ENCODE data around the gene GPR32.
"Not testable (repeated sequence)": the region's sequence is repeated elsewhere in the genome, so short reads cannot be mapped to it uniquely, and the experiment has no call there.

The GPR32 gene

GRCh38 chr19:50770164-50770563, at the start of gene GPR32:
Gene GPR32 (plus strand): TSS chr19:50770464. CDS start chr19:50770601, 137 bp downstream.
- not testable (repeated sequence) for H3K36me3 ChIP-seq (ENCODE audit: control insufficient read depth, insufficient read depth, low read length, severe bottlenecking); DNase-seq (ENCODE audit: low read depth); H3K9me3 ChIP-seq (ENCODE audit: control insufficient read depth, low read length); H3K4me1 ChIP-seq (ENCODE audit: control insufficient read depth, insufficient read depth, low read length); H3K9ac ChIP-seq (ENCODE audit: low read length); H3K27me3 ChIP-seq (replicated peaks; ENCODE audit: control insufficient read depth, insufficient read depth, low read length); H3K4me3 ChIP-seq (ENCODE audit: low read length)

GRCh38 chr19:50720921-50721381, 49.3 kb upstream of the GPR32 start:
- H3K36me3 ChIP-seq (ENCODE audit: control insufficient read depth, insufficient read depth, low read length, severe bottlenecking), result no peaks in the 10 kb centered on the region
- H3K4me1 ChIP-seq (ENCODE audit: control insufficient read depth, insufficient read depth, low read length), result peaks cover 26% of the 10 kb centered on the region
- peaks cover 6% of the 10 kb centered on the region for H3K27me3 ChIP-seq (replicated peaks; ENCODE audit: control insufficient read depth, insufficient read depth, low read length)
- H3K4me3 ChIP-seq (ENCODE audit: low read length), result no peak overlapping the region
- no peaks in the 10 kb centered on the region for H3K9me3 ChIP-seq (ENCODE audit: control insufficient read depth, low read length)
- DNase-seq (ENCODE audit: low read depth), result peak; percentile 56
- no peak overlapping the region for H3K9ac ChIP-seq (ENCODE audit: low read length)

DNA sequence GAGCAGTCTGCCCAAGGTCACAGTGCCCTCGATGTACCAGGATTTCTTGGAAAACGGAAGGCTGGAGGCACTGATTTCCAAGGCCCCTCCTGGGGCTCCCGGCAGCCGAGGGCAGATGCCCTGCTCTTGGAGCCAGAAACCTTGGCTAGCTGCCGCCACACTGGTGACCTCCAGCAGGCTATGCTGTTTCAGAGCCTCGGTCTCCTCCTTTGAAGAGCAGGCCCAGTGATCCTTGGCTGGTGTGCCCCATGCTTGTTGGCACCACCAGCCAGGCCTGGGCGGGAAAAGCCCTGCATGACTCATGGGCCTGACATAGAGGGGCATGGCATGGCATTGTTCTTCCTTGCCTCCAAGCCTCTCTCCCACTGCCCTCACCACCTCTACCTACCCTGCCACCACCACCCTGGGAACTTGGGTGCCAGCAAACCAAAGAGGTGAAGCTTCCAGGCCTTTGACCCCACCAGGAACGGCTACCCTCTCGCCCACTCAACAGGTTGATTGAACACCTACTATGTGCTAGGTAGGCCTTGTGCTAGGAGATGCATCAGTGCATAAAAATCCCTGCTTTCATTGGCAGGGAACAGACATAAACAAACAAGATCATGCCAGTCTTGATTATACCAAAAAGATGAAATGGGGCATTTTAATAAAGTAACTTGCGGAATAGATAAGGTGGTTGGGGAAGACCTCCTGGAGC, 48.7 kb upstream of the GPR32 start:
- H3K9me3 ChIP-seq (ENCODE audit: control insufficient read depth, low read length), result no peaks in the 10 kb centered on the region
- H3K27me3 ChIP-seq (replicated peaks; ENCODE audit: control insufficient read depth, insufficient read depth, low read length), result peaks cover 6% of the 10 kb centered on the region
- H3K9ac ChIP-seq (ENCODE audit: low read length), result no peak overlapping the region
- peak; percentile 7 for DNase-seq (ENCODE audit: low read depth)
- H3K36me3 ChIP-seq (ENCODE audit: control insufficient read depth, insufficient read depth, low read length, severe bottlenecking), result no peaks in the 10 kb centered on the region
- H3K4me1 ChIP-seq (ENCODE audit: control insufficient read depth, insufficient read depth, low read length), result peaks cover 27% of the 10 kb centered on the region
- H3K4me3 ChIP-seq (ENCODE audit: low read length), result no peak overlapping the region

DNA sequence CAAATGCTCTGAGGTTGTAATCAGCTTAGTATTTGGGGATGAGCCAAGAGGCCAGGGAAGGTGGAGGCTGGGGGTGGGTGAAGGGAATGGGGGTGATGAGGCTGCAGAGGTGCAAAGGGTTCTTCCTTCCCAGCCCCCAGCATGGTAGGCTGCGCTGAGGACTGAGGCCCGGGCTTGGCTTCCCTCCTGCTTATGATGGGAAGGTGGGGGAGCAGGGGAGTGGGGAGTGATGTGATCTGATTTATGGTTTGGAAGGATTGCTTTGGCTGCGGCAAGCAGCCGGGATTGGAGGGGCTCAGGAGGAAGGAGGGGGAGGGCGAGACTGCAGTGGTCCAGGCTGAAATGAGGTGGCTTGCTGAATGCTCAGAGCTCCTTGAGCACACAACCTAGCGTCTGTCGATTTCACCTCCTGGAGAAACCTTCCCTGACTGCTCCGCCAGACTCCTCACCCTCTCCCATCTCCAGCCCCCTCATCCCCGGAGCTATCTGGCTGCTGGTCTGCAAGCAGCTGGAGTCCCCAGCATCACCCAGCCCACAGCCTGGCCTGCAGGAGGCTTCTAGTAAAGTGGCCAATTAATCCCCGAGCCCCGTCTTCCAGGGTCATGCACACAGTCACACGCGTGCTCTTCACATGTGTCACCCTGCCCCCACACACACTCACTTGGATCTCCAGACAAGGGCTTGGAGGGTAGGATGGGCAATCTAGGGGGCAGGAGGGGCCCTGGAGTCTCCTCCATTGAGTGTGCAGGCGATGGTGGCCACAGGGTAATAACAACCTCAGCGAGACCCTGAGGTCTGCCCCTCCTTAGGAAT, 47.9 kb upstream of the GPR32 start:
- peak overlapping the region; percentile 90 for H3K9ac ChIP-seq (ENCODE audit: low read length)
- H3K36me3 ChIP-seq (ENCODE audit: control insufficient read depth, insufficient read depth, low read length, severe bottlenecking), result no peaks in the 10 kb centered on the region
- H3K9me3 ChIP-seq (ENCODE audit: control insufficient read depth, low read length), result no peaks in the 10 kb centered on the region
- peaks cover 5% of the 10 kb centered on the region for H3K27me3 ChIP-seq (replicated peaks; ENCODE audit: control insufficient read depth, insufficient read depth, low read length)
- H3K4me1 ChIP-seq (ENCODE audit: control insufficient read depth, insufficient read depth, low read length), result peaks cover 27% of the 10 kb centered on the region
- DNase-seq (ENCODE audit: low read depth), result no peak
- H3K4me3 ChIP-seq (ENCODE audit: low read length), result peak overlapping the region; percentile 86

DNA sequence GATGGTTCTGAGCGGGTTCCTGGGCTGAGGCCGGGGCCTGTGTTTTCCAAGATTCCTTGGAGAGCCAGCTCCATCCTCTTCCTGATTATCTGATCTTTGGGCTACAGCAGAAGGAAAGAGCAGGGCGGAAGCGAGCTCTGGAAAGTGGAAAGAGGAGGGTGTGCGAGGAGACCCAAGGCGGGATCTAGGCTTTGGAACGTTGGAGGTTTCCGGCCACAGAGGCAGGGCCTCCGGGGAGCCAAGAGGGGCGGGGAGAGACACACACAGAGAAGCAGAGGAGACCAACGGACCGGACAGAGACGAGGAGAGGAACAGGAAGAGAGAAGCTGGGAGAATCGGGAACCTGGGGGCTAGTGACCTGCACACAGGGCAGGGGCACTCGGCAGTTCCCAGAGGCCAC, 47.2 kb upstream of the GPR32 start, which contains the start of gene CLEC11A:
Gene CLEC11A (plus strand): TSS at position 296 of the 400 bp plus-strand sequence. CDS start 162 bp downstream, outside the sequence.
- DNase-seq (ENCODE audit: low read depth), result peak; percentile 71
- no peaks in the 10 kb centered on the region for H3K36me3 ChIP-seq (ENCODE audit: control insufficient read depth, insufficient read depth, low read length, severe bottlenecking)
- H3K9me3 ChIP-seq (ENCODE audit: control insufficient read depth, low read length), result no peaks in the 10 kb centered on the region
- H3K4me3 ChIP-seq (ENCODE audit: low read length), result peak within 1 kb of the TSS; percentile 86
- peak within 1 kb of the TSS; percentile 90 for H3K9ac ChIP-seq (ENCODE audit: low read length)
- H3K27me3 ChIP-seq (replicated peaks; ENCODE audit: control insufficient read depth, insufficient read depth, low read length), result no peaks in the 10 kb centered on the region
- peaks cover 30% of the 10 kb centered on the region for H3K4me1 ChIP-seq (ENCODE audit: control insufficient read depth, insufficient read depth, low read length)

GRCh38 chr19:50723735-50724521, 46.3 kb upstream of the GPR32 start:
- H3K4me1 ChIP-seq (ENCODE audit: control insufficient read depth, insufficient read depth, low read length), result peaks cover 31% of the 10 kb centered on the region
- H3K9ac ChIP-seq (ENCODE audit: low read length), result peak overlapping the region; percentile 90
- DNase-seq (ENCODE audit: low read depth), result no peak
- peak overlapping the region; percentile 86 for H3K4me3 ChIP-seq (ENCODE audit: low read length)
- no peaks in the 10 kb centered on the region for H3K36me3 ChIP-seq (ENCODE audit: control insufficient read depth, insufficient read depth, low read length, severe bottlenecking)
- H3K27me3 ChIP-seq (replicated peaks; ENCODE audit: control insufficient read depth, insufficient read depth, low read length), result no peaks in the 10 kb centered on the region
- no peaks in the 10 kb centered on the region for H3K9me3 ChIP-seq (ENCODE audit: control insufficient read depth, low read length)

DNA sequence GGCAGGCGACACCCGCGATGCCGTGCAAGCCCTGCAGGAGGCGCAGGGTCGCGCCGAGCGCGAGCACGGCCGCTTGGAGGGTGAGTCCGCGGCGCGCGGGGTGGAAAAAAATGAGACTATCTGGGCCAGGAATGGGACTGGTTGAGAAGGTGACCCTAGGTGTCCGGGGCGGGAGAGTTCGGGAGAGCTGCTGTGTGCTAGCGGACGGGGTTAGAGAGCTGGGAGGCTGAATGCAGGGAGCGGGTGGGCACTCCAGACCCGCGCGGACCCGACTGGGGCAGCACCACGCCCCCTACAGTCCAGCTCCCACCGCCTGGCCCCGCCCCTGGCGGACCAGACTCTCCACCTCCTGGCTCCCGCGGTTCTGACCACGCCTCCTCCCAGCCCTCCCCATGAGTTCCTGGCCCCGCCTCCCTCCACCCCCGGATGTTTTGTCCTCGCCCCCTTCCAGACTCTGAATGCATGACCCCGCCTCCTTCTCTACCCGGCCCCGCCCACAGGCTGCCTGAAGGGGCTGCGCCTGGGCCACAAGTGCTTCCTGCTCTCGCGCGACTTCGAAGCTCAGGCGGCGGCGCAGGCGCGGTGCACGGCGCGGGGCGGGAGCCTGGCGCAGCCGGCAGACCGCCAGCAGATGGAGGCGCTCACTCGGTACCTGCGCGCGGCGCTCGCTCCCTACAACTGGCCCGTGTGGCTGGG, 45.6 kb upstream of the GPR32 start:
- Histone ChIP-seq H3K4me3 (ENCODE audit: low read length) (peak overlapping the region; percentile 86), H3K9ac (ENCODE audit: low read length) (peak overlapping the region; percentile 90), H3K9me3 (ENCODE audit: control insufficient read depth, low read length) (no peaks in the 10 kb centered on the region), H3K4me1 (ENCODE audit: control insufficient read depth, insufficient read depth, low read length) (peaks cover 31% of the 10 kb centered on the region), H3K36me3 (ENCODE audit: control insufficient read depth, insufficient read depth, low read length, severe bottlenecking) (no peaks in the 10 kb centered on the region), H3K27me3 (replicated peaks; ENCODE audit: control insufficient read depth, insufficient read depth, low read length) (no peaks in the 10 kb centered on the region)
- peak; percentile 100 for DNase-seq (ENCODE audit: low read depth)

DNA sequence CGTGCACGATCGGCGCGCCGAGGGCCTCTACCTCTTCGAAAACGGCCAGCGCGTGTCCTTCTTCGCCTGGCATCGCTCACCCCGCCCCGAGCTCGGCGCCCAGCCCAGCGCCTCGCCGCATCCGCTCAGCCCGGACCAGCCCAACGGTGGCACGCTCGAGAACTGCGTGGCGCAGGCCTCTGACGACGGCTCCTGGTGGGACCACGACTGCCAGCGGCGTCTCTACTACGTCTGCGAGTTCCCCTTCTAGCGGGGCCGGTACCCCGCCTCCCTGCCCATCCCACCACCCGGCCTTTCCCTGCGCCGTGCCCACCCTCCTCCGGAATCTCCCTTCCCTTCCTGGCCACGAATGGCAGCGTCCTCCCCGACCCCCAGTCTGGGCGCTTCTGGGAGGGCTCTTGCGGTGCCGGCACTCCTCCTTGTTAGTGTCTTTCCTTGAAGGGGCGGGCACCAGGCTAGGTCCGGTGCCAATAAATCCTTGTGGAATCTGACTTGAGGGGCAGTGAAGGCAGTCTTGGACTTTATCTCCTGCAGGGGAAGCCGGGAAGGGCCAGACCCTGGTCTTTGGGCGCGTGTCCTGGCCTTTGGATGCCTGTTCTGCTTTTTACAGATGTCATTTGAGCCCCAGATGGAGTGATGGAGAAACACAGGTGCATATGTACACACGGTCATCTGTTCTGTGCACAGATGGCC, 44.9 kb upstream of the GPR32 start:
- H3K9ac ChIP-seq (ENCODE audit: low read length), result peak overlapping the region; percentile 87
- H3K27me3 ChIP-seq (replicated peaks; ENCODE audit: control insufficient read depth, insufficient read depth, low read length), result no peaks in the 10 kb centered on the region
- peak overlapping the region; percentile 82 for H3K4me3 ChIP-seq (ENCODE audit: low read length)
- no peak for DNase-seq (ENCODE audit: low read depth)
- no peaks in the 10 kb centered on the region for H3K9me3 ChIP-seq (ENCODE audit: control insufficient read depth, low read length)
- H3K36me3 ChIP-seq (ENCODE audit: control insufficient read depth, insufficient read depth, low read length, severe bottlenecking), result no peaks in the 10 kb centered on the region
- peaks cover 31% of the 10 kb centered on the region for H3K4me1 ChIP-seq (ENCODE audit: control insufficient read depth, insufficient read depth, low read length)

- H3K4me1 ChIP-seq (ENCODE audit: control insufficient read depth, insufficient read depth, low read length), result peaks cover 31% of the 10 kb centered on the region
- peak overlapping the region; percentile 82 for H3K4me3 ChIP-seq (ENCODE audit: low read length)
- no peaks in the 10 kb centered on the region for H3K27me3 ChIP-seq (replicated peaks; ENCODE audit: control insufficient read depth, insufficient read depth, low read length)
Measured at GRCh38 chr19:50725911-50726230, 44.4 kb upstream of the GPR32 start.

DNA sequence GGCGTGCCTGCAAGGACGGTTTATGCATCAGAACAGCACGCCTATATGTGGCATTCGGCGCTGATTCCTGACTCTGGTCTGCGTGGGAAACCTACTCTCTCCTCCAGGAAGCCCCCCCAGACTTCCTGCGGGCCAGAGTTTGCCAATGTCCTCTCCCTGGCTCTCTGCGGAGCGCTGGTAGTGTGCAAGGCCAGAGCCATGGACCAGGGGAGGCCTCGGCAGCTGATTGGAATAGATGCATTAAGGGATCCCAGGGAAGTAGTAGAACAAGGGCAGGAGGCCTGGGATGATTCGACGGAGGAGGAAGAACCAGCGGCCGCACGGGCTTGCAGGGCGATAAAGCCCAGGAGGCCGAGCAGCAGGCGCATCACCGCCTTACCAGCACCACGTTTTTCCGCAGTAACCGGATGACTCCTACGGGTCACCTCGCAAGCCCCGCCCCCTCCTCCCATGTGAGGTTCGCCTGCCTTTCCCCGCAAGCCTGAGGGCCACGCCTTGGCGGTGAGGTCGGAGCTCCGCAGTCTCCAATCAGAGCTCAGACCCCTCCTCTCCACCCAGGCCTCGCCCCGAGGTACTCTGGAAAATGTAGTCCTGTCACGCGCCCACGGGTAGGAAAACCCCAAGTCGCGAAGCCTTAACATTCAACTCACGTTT, 42.1 kb upstream of the GPR32 start:
- Histone ChIP-seq H3K4me3 (ENCODE audit: low read length) (peak overlapping the region; percentile 57), H3K36me3 (ENCODE audit: control insufficient read depth, insufficient read depth, low read length, severe bottlenecking) (no peaks in the 10 kb centered on the region), H3K9me3 (ENCODE audit: control insufficient read depth, low read length) (no peaks in the 10 kb centered on the region), H3K9ac (ENCODE audit: low read length) (no peak overlapping the region), H3K27me3 (replicated peaks; ENCODE audit: control insufficient read depth, insufficient read depth, low read length) (no peaks in the 10 kb centered on the region), H3K4me1 (ENCODE audit: control insufficient read depth, insufficient read depth, low read length) (peaks cover 23% of the 10 kb centered on the region)
- no peak for DNase-seq (ENCODE audit: low read depth)

More at GRCh38 chr19:50725911-50726230, 44.4 kb upstream of the GPR32 start:
- no peak for DNase-seq (ENCODE audit: low read depth)
- Histone ChIP-seq H3K9me3 (ENCODE audit: control insufficient read depth, low read length) (no peaks in the 10 kb centered on the region), H3K9ac (ENCODE audit: low read length) (peak overlapping the region; percentile 87), H3K36me3 (ENCODE audit: control insufficient read depth, insufficient read depth, low read length, severe bottlenecking) (no peaks in the 10 kb centered on the region)

Measured in adipocyte (in vitro differentiated cells).